ENCODE measurements around the gene TMEM44. TPM values are rescaled to one million over a fixed set of nuclear protein-coding genes. Genes with fewer than 3 reads are reported as not detected.

Gene TMEM44
- total and polyA plus RNA-seq, 9 of the 15 experiments (the other 6 are each of a cell fraction or from before 2014, with no cell fraction given): 0.53 to 18.1 (median 11.3) TPM

GRCh38 chr3:194572143-194572789 lies 61.0 kb downstream of the TMEM44 start (continued):
- TF ChIP-seq REST (IDR thresholded peaks at IDR 0.05; ENCODE audit: borderline replicate concordance) (peak; percentile 34; the same call in 1 of the 2 replicates), REST (CRISPR knock-in tag; IDR thresholded peaks at IDR 0.05; ENCODE audit: low read depth) (no peak), SOX6 (IDR thresholded peaks at IDR 0.05) (peak; percentile 97), CBFA2T3 (IDR thresholded peaks at IDR 0.05) (peak; percentile 94), ZBTB12 (CRISPR knock-in tag; IDR thresholded peaks at IDR 0.05) (peak; percentile 20; the same call in 1 of the 2 replicates), ZNF318 (IDR thresholded peaks at IDR 0.05; ENCODE audit: borderline replicate concordance in 1 of 2, low read depth in 1 of 2) (peak in 1 of 2 experiments; percentile 100; a peak in 2 of 4 replicates), FOXM1 (IDR thresholded peaks at IDR 0.05; ENCODE audit: low read depth) (peak; percentile 50; the same call in 1 of the 2 replicates), FOXM1 (CRISPR knock-in tag; IDR thresholded peaks at IDR 0.05; ENCODE audit: low read depth) (no peak), ZNF644 (tag; IDR thresholded peaks at IDR 0.05; ENCODE audit: low read depth) (peak; percentile 56), CC2D1A (IDR thresholded peaks at IDR 0.05) (peak; percentile 58; the same call in 1 of the 2 replicates)
